Measurements from ENCODE around the gene FCHSD2.
"Not testable (repeated sequence)": the region's sequence is repeated elsewhere in the genome, so short reads cannot be mapped to it uniquely, and the experiment has no call there.

The FCHSD2 gene

GRCh38 chr11:72985645-72986044 lies 156.5 kb downstream of the FCHSD2 start:
- peak; percentile 88 for FAIRE-seq
- no peak for DNase-seq (ENCODE audit: insufficient read length)
- TF ChIP-seq TAF1 (IDR thresholded peaks at IDR 0.05; ENCODE audit: borderline replicate concordance, low read depth, low read length) (no peak), POLR2A (IDR thresholded peaks at IDR 0.05; ENCODE audit: low read depth, low read length) (no peak), POLR2AphosphoS5 (IDR thresholded peaks at IDR 0.05; ENCODE audit: low read depth, low read length) (no peak)

- no peak for TF ChIP-seq POLR2AphosphoS5 (IDR thresholded peaks at IDR 0.05; ENCODE audit: low read depth, low read length)
- no peak for TF ChIP-seq POLR2A (IDR thresholded peaks at IDR 0.05; ENCODE audit: low read depth, low read length)
- no peak for TF ChIP-seq TAF1 (IDR thresholded peaks at IDR 0.05; ENCODE audit: borderline replicate concordance, low read depth, low read length)
- DNase-seq (ENCODE audit: insufficient read length), result no peak
- no peak for FAIRE-seq
Observed at GRCh38 chr11:72984453-72985077, 157.6 kb downstream of the FCHSD2 start.

- DNase-seq (ENCODE audit: insufficient read length) (no peak), FAIRE-seq (no peak)
- no peak for TF ChIP-seq POLR2AphosphoS5 (IDR thresholded peaks at IDR 0.05; ENCODE audit: low read depth, low read length)
- no peak for TF ChIP-seq POLR2A (IDR thresholded peaks at IDR 0.05; ENCODE audit: low read depth, low read length)
- TF ChIP-seq TAF1 (IDR thresholded peaks at IDR 0.05; ENCODE audit: borderline replicate concordance, low read depth, low read length), result no peak
Observed at GRCh38 chr11:72983560-72983959, 158.6 kb downstream of the FCHSD2 start.

- DNase-seq (ENCODE audit: insufficient read length), result no peak
- FAIRE-seq, result peak; percentile 76
- TF ChIP-seq POLR2A (IDR thresholded peaks at IDR 0.05; ENCODE audit: low read depth, low read length), result no peak
Observed at GRCh38 chr11:72981971-72982685, 160.0 kb downstream of the FCHSD2 start.

GRCh38 chr11:72981080-72981479 lies 161.0 kb downstream of the FCHSD2 start:
- DNase-seq (ENCODE audit: insufficient read length), result no peak
- no peak for TF ChIP-seq POLR2A (IDR thresholded peaks at IDR 0.05; ENCODE audit: low read depth, low read length)
- no peak for TF ChIP-seq POLR2AphosphoS5 (IDR thresholded peaks at IDR 0.05; ENCODE audit: low read depth, low read length)
- no peak for TF ChIP-seq TAF1 (IDR thresholded peaks at IDR 0.05; ENCODE audit: borderline replicate concordance, low read depth, low read length)
- peak; percentile 40 for FAIRE-seq

- not testable (repeated sequence) for FAIRE-seq; DNase-seq (ENCODE audit: insufficient read length)
Observed at GRCh38 chr11:72977782-72978181, 164.3 kb downstream of the FCHSD2 start.

GRCh38 chr11:72976522-72976892 lies 165.6 kb downstream of the FCHSD2 start:
- not testable (repeated sequence) for DNase-seq (ENCODE audit: insufficient read length); FAIRE-seq

- TF ChIP-seq TAF1 (IDR thresholded peaks at IDR 0.05; ENCODE audit: borderline replicate concordance, low read depth, low read length), result no peak
- no peak for TF ChIP-seq POLR2A (IDR thresholded peaks at IDR 0.05; ENCODE audit: low read depth, low read length)
- no peak for TF ChIP-seq POLR2AphosphoS5 (IDR thresholded peaks at IDR 0.05; ENCODE audit: low read depth, low read length)
- FAIRE-seq (no peak), DNase-seq (ENCODE audit: insufficient read length) (no peak)
Observed at GRCh38 chr11:72975778-72976521, 166.2 kb downstream of the FCHSD2 start.

GRCh38 chr11:72974487-72975205 lies 167.5 kb downstream of the FCHSD2 start:
- no peak for TF ChIP-seq POLR2AphosphoS5 (IDR thresholded peaks at IDR 0.05; ENCODE audit: low read depth, low read length)
- DNase-seq (ENCODE audit: insufficient read length), result no peak
- peak; percentile 69 for FAIRE-seq

GRCh38 chr11:72972496-72973128 lies 169.5 kb downstream of the FCHSD2 start:
- no peak for FAIRE-seq
- no peak for TF ChIP-seq POLR2A (IDR thresholded peaks at IDR 0.05; ENCODE audit: low read depth, low read length)
- no peak for TF ChIP-seq TAF1 (IDR thresholded peaks at IDR 0.05; ENCODE audit: borderline replicate concordance, low read depth, low read length)
- TF ChIP-seq POLR2AphosphoS5 (IDR thresholded peaks at IDR 0.05; ENCODE audit: low read depth, low read length), result no peak
- DNase-seq (ENCODE audit: insufficient read length), result no peak

GRCh38 chr11:72971192-72971967 lies 170.7 kb downstream of the FCHSD2 start:
- DNase-seq (ENCODE audit: insufficient read length), result no peak
- TF ChIP-seq POLR2AphosphoS5 (IDR thresholded peaks at IDR 0.05; ENCODE audit: low read depth, low read length) (no peak), TAF1 (IDR thresholded peaks at IDR 0.05; ENCODE audit: borderline replicate concordance, low read depth, low read length) (no peak), POLR2A (IDR thresholded peaks at IDR 0.05; ENCODE audit: low read depth, low read length) (no peak)
- FAIRE-seq, result peak; percentile 76

Measured in GM12892 (cell line).